SK-N-DZ (cell line): ENCODE data around the gene KLHL3.
"Not testable (repeated sequence)": the region's sequence is repeated elsewhere in the genome, so short reads cannot be mapped to it uniquely, and the experiment has no call there.

Experiments used
- DNase-seq: peaks from one replicate; pipeline ENCODE4 v3.0.0-alpha.2; 2015; ENCODE audit warnings: low spot score

KLHL3 gene

GRCh38 chr5:137668637-137669036 is 67.3 kb downstream of the KLHL3 start:
- DNase-seq = no peak

GRCh38 chr5:137667341-137667740 is 68.5 kb downstream of the KLHL3 start:
- no peak for DNase-seq

DNA sequence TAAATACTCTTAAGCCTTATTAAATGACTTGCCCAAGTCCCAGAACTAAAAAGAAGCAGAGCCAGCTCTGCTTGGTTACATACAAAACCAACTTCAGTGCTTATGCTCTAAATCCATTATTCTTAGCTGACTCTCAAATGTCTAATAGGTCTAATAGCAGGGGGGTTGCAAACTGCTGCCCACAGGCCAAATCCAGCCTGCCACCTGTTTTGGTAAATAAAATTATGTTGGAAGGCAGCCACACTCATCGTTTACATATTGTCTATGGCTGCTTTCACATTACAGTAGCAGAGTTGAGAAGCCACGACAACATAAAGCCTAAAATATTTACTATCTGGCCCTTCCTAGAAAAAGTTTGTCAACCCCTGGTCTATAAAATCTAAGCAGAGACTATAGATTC is 69.0 kb downstream of the KLHL3 start:
- DNase-seq = no peak

- no peak for DNase-seq
Measured at GRCh38 chr5:137666461-137666850, 69.4 kb downstream of the KLHL3 start.

DNA sequence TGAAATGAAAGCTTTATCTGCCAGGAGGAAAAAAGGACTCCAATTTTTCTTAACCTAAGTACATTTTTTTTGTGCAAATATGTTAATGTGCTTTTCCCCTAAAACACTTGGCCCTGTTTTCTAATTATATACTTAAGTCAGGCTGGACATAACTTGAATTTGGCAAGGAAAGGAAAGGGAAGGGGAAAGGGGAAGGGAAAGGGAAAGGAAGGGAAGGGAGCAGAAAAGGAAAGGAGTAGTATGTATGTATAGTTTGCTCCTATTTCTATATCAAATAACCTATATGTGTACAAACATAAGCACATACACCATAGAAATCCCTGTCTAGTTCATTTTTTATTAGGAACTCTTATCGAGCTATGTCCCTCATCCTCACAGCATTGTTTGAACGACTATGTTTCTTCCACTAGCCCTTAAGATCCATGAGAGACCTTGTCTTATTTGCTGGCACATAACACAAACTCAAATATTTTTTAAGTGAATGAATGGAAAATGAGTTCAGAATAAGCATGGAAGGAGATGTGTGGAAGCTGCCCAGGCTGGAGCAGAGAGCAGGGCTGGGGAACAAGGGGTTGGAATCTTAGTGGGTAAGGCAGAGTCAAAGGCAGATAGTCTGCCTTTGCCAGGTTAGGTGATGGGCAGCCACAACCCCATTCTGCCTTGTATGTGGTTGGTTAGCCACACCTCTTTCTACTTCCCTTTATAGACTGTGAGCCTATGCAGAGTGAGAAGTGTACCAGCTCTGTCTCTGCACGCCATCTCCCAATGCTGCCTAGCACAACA is 70.0 kb downstream of the KLHL3 start:
- no peak for DNase-seq

- peak; percentile 80 for DNase-seq
Measured at GRCh38 chr5:137660349-137660817, 75.5 kb downstream of the KLHL3 start.

DNA sequence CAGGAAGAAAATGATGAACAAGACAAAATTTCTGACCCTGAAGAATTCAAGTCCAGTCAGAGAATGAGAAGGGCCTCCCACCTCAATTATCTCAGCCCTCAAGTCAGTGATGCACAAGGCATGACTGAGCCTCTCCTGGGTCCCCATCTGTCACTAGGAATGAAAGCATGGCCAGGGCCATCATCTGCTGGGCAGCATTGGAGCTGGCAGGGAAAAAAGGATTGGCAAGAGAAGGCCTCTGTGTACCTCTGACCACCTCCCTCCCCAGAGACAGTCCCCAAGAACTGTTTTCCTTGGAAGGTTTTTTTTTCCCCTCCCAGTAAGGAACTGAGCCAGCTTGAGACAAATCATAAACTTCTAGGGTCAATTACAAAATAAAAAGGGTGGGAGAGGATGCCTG is 76.7 kb downstream of the KLHL3 start:
- no peak for DNase-seq

DNA sequence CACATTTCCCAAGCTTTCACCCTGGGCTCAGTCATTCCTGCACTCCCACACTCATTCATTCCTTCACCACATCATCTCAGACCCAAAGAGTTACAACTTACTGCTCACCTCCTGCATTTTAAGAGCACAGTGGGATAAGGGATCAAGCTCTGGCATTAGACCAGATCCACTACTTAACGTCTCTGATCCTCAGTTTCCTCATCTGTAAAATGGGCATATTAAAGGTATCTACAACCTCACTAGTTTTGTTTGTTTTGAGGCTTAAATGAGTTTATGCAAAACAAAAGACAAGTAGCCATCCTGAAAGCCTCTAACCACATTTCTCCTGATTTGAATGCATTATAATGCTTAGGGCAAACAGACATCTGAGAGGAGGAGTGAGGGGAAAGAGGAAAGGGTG is 77.6 kb downstream of the KLHL3 start:
- DNase-seq = no peak

DNA sequence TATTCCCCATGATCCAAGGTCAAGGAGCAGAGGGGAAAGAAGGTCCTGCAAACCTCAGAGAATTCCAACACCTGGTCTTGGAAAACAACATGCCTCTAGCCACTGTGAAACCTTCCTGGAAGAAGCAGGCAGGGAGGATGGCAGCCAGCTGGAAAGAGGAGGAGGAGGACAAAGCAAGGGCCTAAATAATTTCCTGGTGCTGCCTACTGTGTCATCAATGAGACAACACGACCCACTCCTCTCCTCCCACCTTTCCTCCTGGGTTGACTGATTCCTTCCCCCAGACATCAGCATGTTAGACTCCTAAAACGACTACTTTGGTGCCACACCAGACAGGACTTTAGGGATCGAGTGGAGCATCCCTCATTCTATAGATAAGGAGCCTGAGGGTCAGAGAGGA is 78.8 kb downstream of the KLHL3 start:
- DNase-seq = no peak

DNA sequence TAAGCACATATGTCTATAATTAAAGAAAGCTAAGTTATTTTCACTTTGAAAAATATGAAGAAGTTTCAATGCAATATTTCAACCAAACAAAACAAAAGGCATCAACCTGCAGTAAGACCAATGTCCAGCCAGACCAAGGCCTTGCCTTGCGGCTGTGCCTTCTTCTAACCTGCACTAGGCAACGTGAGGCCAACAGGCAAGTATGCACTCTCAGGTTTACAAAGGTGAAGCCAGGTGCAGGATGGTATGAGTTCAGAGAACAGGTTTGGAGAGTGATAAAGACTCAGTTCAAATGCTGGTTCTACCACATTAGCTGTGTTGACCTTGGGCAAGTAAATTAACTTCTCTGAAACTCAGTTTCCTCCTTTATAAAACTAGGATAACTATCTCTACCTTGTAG is 79.3 kb downstream of the KLHL3 start:
- no peak for DNase-seq

DNA sequence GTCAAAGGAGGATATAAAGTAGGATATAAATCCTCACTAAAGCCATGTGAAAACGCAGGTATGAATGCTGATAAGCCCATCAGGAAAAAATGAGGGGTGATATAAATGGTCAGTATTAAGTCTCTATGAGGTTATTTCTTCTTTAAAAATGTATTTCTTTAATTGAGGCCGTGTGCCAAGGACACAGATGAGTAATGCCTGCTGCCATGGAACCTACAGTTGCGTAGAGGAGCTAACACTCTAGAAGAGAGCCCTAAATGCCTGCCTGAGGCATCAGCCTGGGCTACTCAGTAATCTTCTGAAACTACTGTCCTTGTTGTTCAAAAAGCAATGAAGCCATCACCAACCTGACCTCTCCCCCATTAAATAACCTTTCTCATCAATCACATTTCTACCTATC is 84.9 kb downstream of the KLHL3 start:
- DNase-seq = no peak

DNA sequence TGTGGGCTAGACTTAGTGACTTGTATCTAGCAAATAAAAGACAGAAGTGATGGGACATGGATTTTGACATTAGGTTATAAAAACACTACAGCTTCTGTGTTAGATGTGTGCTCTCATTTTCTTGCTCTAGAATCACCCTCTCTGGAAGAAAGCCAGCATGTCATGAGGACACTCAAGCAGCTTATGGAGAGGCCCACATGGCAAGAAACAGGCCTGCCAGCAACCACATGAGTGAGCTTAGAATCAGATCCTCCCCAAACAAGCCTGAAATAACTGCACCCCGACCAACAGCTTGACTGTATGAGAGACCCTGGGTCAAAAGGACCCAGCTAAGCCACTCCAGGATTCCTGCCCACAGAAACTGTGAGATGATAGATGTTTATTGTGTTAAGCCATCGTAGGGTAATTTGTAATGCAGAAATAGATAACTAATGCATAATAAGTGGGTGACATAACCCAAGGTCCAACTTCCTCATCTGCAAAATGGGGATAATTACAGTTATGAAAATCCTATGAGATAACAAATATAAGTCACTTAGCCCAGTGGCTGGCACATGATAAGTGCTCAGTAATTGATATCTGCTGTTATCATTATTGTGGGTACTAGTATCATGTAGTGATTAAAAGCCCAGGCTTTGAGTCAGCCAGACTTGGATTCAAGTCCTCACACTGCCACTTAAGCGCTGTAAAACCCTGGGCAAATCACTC is 86.5 kb downstream of the KLHL3 start:
- no peak for DNase-seq

- DNase-seq = no peak
Measured at GRCh38 chr5:137648361-137648760, 87.5 kb downstream of the KLHL3 start.

GRCh38 chr5:137647401-137647800 is 88.5 kb downstream of the KLHL3 start:
- DNase-seq = no peak

DNA sequence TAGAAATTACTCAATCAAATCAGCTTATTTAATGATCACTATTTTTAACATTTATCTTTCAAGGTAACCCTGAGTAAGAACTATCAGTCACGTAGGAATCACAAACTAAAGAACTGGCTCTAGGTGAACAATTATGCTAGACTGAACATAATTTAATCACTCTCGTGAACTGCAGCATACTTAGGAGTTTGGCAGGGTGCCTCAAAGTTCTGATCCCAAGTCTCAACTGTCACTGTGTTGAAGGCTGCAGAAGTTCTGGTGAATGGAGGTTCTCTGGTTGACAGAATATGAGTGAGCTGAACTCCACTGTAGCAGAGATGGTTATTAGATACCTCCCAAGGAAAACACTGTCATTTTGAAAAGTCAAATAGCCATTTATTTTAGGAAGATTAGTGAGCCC is 89.1 kb downstream of the KLHL3 start:
- DNase-seq = no peak

- DNase-seq = not testable (repeated sequence)
Measured at GRCh38 chr5:137643081-137643480, 92.8 kb downstream of the KLHL3 start.

DNA sequence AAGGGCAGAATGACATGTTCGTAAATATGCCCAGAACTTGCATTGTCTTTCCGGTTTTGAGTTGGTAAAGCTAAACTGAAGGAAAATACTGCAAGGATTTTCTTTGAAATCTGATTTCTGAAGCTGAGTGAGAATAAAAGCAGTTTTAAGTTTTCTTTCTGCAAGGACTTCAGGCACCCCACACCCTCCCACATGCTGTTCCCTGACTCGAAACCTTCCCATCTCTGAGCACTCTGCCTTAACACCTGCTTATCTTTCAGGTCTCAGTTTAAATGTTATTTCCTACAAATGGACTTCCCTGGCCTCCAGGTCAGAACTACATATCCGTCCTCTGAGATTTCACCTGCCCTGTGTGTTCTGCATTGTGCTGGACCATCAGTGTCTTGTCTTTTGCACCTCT is 93.8 kb downstream of the KLHL3 start:
- DNase-seq = no peak

- no peak for DNase-seq
Measured at GRCh38 chr5:137641148-137641547, 94.7 kb downstream of the KLHL3 start.

- no peak for DNase-seq
Measured at GRCh38 chr5:137639645-137640044, 96.2 kb downstream of the KLHL3 start.

GRCh38 chr5:137638841-137639240 is 97.0 kb downstream of the KLHL3 start:
- DNase-seq = no peak

- DNase-seq = no peak
Measured at GRCh38 chr5:137636830-137637714, 98.8 kb downstream of the KLHL3 start.

- no peak for DNase-seq
Measured at GRCh38 chr5:137636099-137636498, 99.8 kb downstream of the KLHL3 start.
